Left ventricle myocardium inferior (tissue), 1 donor: Measurements from ENCODE around the gene ZNF750. TPM values are rescaled to one million over a fixed set of nuclear protein-coding genes. Genes with fewer than 3 reads are reported as not detected.

Experiments
- DNase-seq: peaks from one replicate; pipeline ENCODE4 v3.0.0-alpha.2; 2020
- H3K27ac ChIP-seq: fragments of 200-600 bp; replicated peaks from 2 replicates; pipeline ENCODE4 v1.8.0; 2021
- H3K27me3 ChIP-seq: fragments of 200-600 bp; 2 replicates; pipeline ENCODE4 v1.8.0; 2021; ENCODE audit warnings: low read depth
- H3K36me3 ChIP-seq: fragments of 200-600 bp; 2 replicates; pipeline ENCODE4 v1.8.0; 2021
- H3K4me1 ChIP-seq: fragments of 200-600 bp; 2 replicates; pipeline ENCODE4 v1.8.0; 2021
- H3K4me3 ChIP-seq: fragments of 200-600 bp; 2 replicates; pipeline ENCODE4 v1.8.0; 2021; ENCODE audit warnings: mild to moderate bottlenecking, moderate library complexity
- H3K9me3 ChIP-seq: fragments of 200-600 bp; replicated peaks from 2 replicates; pipeline ENCODE4 v1.8.0; 2021
- CTCF ChIP-seq: fragments of 200-600 bp; IDR thresholded peaks from 2 replicates; pipeline ENCODE4 v1.8.0; 2021; ENCODE audit warnings: antibody characterized with exemption, mild to moderate bottlenecking, borderline replicate concordance
- intact Hi-C: fragments of 100-400 bp; cut with micrococcal nuclease; formaldehyde crosslinking; loops from one replicate; pipeline ENCODE4 v1.11.0; 2022
- total RNA-seq: library from RNA; stranded (reverse); fragmentation: NEBNext Ultra II Directional; extraction: Animal tissue kit (Norgen Biotek cat#: 25700); gene quantifications from one replicate; pipeline ENCODE4 v1.2.1, GENCODE V29; 2021
- donor health status: DM: no; HTN: yes; CAD: no; lungs with severe emphysema.

ZNF750 gene
- total RNA-seq, 1 donor from 2014 or later = not detected

DNA sequence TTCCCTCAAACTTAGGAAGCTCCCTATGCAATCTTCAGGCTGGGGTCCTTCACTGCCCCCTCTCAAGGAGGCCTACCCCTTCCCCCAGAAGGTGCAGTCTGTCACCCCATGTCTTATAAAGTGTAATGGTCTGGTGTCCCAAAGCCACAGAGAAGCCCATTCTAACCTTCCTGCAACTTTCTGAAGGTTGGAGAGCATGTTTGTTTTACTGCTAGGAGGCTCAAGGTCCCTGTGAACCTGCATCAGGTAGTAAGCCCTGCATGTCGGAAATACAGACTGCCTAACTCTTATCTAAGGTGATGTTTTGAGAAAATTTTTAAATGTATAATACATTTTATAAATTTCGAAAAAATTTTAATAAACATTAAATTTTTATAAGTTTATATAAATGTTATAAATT lies 18.3 kb downstream of the ZNF750 start:
- no peak for DNase-seq
- peak overlapping the region; percentile 30 for H3K27ac ChIP-seq
- H3K4me1 ChIP-seq = peaks cover 9% of the 10 kb centered on the region
- no peak for TF ChIP-seq CTCF
- H3K4me3 ChIP-seq = no peak overlapping the region
- intact Hi-C loops = no loop called here
- no peaks in the 10 kb centered on the region for H3K27me3 ChIP-seq
- peaks cover 19% of the 10 kb centered on the region for H3K9me3 ChIP-seq
- peaks cover 48% of the 10 kb centered on the region for H3K36me3 ChIP-seq

- Histone ChIP-seq H3K4me3 (no peak overlapping the region), H3K9me3 (peaks cover 19% of the 10 kb centered on the region), H3K27ac (peak overlapping the region; percentile 30), H3K36me3 (peaks cover 58% of the 10 kb centered on the region), H3K27me3 (no peaks in the 10 kb centered on the region), H3K4me1 (peaks cover 9% of the 10 kb centered on the region)
- no peak for DNase-seq
- intact Hi-C loops = no loop called here
- TF ChIP-seq CTCF = no peak
Observed at GRCh38 chr17:82820278-82821251, 19.3 kb downstream of the ZNF750 start.

DNA sequence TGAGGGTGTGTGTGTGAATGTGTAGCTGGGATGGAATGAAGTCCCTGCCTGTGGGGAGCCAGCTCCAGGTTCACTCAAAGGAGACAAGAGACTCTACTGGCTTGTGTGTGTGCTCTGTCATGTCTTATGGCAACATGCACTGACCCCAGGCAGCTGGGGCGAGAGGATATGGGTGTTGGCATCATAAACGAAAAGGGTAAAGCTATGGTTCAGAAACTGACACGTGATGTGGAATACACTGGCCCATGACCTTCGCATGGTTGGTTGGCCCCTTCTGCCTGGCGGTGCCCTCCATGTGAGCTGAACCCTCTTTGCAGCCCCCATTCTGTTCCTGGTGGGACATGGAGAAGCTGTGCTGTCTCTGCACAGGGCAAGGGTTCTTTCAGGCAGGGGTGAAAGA lies 21.9 kb downstream of the ZNF750 start:
- no peak for TF ChIP-seq CTCF
- intact Hi-C loops = no loop called here
- no peak for DNase-seq
- no peak overlapping the region for H3K4me3 ChIP-seq
- H3K27ac ChIP-seq = no peak overlapping the region
- peaks cover 19% of the 10 kb centered on the region for H3K9me3 ChIP-seq
- H3K36me3 ChIP-seq = peaks cover 74% of the 10 kb centered on the region
- no peaks in the 10 kb centered on the region for H3K27me3 ChIP-seq
- H3K4me1 ChIP-seq = peaks cover 4% of the 10 kb centered on the region

GRCh38 chr17:82816358-82816757 lies 23.5 kb downstream of the ZNF750 start:
- H3K36me3 ChIP-seq = peaks cover 82% of the 10 kb centered on the region
- no peak for TF ChIP-seq CTCF
- H3K27me3 ChIP-seq = no peaks in the 10 kb centered on the region

DNA sequence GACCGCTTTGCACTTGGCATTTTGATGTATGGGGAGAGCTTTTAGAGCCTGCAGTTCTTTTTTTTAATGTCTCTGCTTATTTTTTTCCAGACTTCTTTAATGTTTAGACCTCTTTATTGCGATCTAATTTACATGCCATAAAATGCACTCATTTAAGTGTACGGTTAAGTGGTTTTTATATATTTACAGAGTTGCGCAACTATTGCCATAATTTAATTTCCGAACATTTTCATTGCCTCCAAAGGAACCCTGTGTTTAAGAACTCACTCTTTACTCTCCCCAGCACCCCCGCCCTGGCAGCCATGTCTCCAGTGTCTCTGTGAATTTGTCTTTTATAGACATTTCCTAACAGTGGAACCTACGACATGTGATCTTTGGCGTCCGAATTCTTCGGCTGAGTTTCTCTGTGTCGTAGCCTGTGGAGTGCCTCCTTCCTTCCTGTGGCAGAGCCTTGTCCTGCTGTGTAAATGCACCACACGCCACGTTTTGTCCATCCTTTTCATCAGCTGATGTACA lies 24.0 kb downstream of the ZNF750 start:
- Histone ChIP-seq H3K36me3 (peaks cover 87% of the 10 kb centered on the region), H3K27ac (no peak overlapping the region), H3K27me3 (no peaks in the 10 kb centered on the region), H3K4me3 (no peak overlapping the region), H3K9me3 (peaks cover 16% of the 10 kb centered on the region), H3K4me1 (no peaks in the 10 kb centered on the region)
- DNase-seq = no peak
- TF ChIP-seq CTCF = no peak
- intact Hi-C loops = no loop called here

More at GRCh38 chr17:82816358-82816757, 23.5 kb downstream of the ZNF750 start:
- H3K4me3 ChIP-seq = no peak overlapping the region
- intact Hi-C loops = no loop called here
- DNase-seq = no peak
- no peaks in the 10 kb centered on the region for H3K4me1 ChIP-seq
- no peak overlapping the region for H3K27ac ChIP-seq
- H3K9me3 ChIP-seq = peaks cover 19% of the 10 kb centered on the region
